H1 (cell line): ENCODE results near the gene GFRA4. TPM values are rescaled to one million over a fixed set of nuclear protein-coding genes. Genes with fewer than 3 reads are reported as not detected.

Source experiments
- ATF3 ChIP-seq: IDR thresholded peaks from 2 replicates; pipeline ENCODE4 v1.6.1; 2011; ENCODE audit warnings: low read depth, mild to moderate bottlenecking, low read length; ENCODE audit not compliant: insufficient read depth
- CTBP2 ChIP-seq: IDR thresholded peaks from 2 replicates; pipeline ENCODE4 v1.7.0; 2011; ENCODE audit warnings: borderline replicate concordance, mild to moderate bottlenecking, moderate library complexity, mixed read lengths, low read length; ENCODE audit not compliant: insufficient read depth, insufficient read length
- JUN ChIP-seq: IDR thresholded peaks from 2 replicates; pipeline ENCODE4 v1.6.1; 2011; ENCODE audit warnings: low read depth, mild to moderate bottlenecking, improper control_type of control experiment, low read length
- JUND ChIP-seq: IDR thresholded peaks from 2 replicates; pipeline ENCODE4 v1.6.1; 2011; ENCODE audit warnings: mild to moderate bottlenecking, improper control_type of control experiment, low read length
- KDM1A ChIP-seq: fragments of 200-600, 300-600 bp; sonication (generic); IDR thresholded peaks from 2 replicates; pipeline ENCODE4 v1.7.1; 2016; ENCODE audit warnings: mild to moderate bottlenecking, low read length, borderline replicate concordance
- NANOG ChIP-seq: IDR thresholded peaks from 2 replicates; pipeline ENCODE4 v1.6.1; 2011; ENCODE audit warnings: low read length, low read depth, mild to moderate bottlenecking, inconsistent platforms; ENCODE audit not compliant: insufficient read depth, poor library complexity, severe bottlenecking
- NRF1 ChIP-seq: IDR thresholded peaks from 2 replicates; pipeline ENCODE4 v1.6.1; 2011; ENCODE audit warnings: mild to moderate bottlenecking, low read depth, low read length, improper control_type of control experiment
- RXRA ChIP-seq: IDR thresholded peaks from 2 replicates; pipeline ENCODE4 v1.6.1; 2011; ENCODE audit warnings: low read depth, mild to moderate bottlenecking, low read length, moderate library complexity; ENCODE audit not compliant: insufficient read depth
- SP1 ChIP-seq: IDR thresholded peaks from 2 replicates; pipeline ENCODE4 v1.6.1; 2011; ENCODE audit warnings: low read depth, low read length
- SP2 ChIP-seq: IDR thresholded peaks from 2 replicates; pipeline ENCODE4 v1.6.1; 2012; ENCODE audit warnings: mild to moderate bottlenecking, low read length, inconsistent platforms
- SP4 ChIP-seq: IDR thresholded peaks from 2 replicates; pipeline ENCODE4 v1.6.1; 2012; ENCODE audit warnings: low read length, inconsistent platforms
- TBP ChIP-seq: IDR thresholded peaks from 2 replicates; pipeline ENCODE4 v1.6.1; 2011; ENCODE audit warnings: low read depth, low read length, improper control_type of control experiment
- USF2 ChIP-seq: IDR thresholded peaks from 2 replicates; pipeline ENCODE4 v1.6.1; 2011; ENCODE audit warnings: low read length, improper control_type of control experiment
- polyA plus RNA-seq, 7 experiments: library from polyadenylated mRNA; depleted of rRNA in 3 of 7; stranded (reverse) in 5 of 7; unstranded in 2 of 7; fragments of >200 nt in 5 of 7; fragments of 200-250 nt in 2 of 7; gene quantifications; 1 replicate in 5 of 7; 2 replicates in 1 of 7; 4 replicates in 1 of 7; pipeline versions ENCODE4 v1.2.1 to v1.2.3, GENCODE V29; 2011 to 2013; ENCODE audit warnings: missing spikeins in 2 of 7, mixed read lengths in 2 of 7
- total RNA-seq: library from RNA; stranded (reverse); fragmentation: NEBNext Ultra II Directional; extraction: Animal tissue kit (Norgen Biotek cat#: 25700); gene quantifications from 2 replicates; pipeline ENCODE4 v1.2.1, GENCODE V29; 2021

The GFRA4 gene
- total and polyA plus RNA-seq, 2 of the 8 experiments (the other 6 are each of a cell fraction or from before 2014, with no cell fraction given), result 0.05 TPM; not detected in 1

GRCh38 chr20:3673221-3674070, 10.2 kb upstream of the GFRA4 start (continued):
- no peak for TF ChIP-seq NRF1
- no peak for TF ChIP-seq TBP
- TF ChIP-seq SP2, result no peak
- no peak for TF ChIP-seq ATF3
- no peak for TF ChIP-seq USF2
- TF ChIP-seq KDM1A, result no peak
- TF ChIP-seq SP4, result no peak
- TF ChIP-seq CTBP2, result no peak
- no peak for TF ChIP-seq JUN
- TF ChIP-seq NANOG, result no peak
- TF ChIP-seq SP1, result no peak
- no peak for TF ChIP-seq JUND
- TF ChIP-seq RXRA, result no peak
